Measurements from ENCODE around the gene TNS2.

The TNS2 gene

GRCh38 chr12:53042607-53043454 lies 7.0 kb upstream of the TNS2 start:
- DNase-seq = no peak

- no peak for DNase-seq
Observed at GRCh38 chr12:53044052-53044581, 5.7 kb upstream of the TNS2 start.

GRCh38 chr12:53044896-53045695 lies 4.8 kb upstream of the TNS2 start:
- DNase-seq = no peak

DNA sequence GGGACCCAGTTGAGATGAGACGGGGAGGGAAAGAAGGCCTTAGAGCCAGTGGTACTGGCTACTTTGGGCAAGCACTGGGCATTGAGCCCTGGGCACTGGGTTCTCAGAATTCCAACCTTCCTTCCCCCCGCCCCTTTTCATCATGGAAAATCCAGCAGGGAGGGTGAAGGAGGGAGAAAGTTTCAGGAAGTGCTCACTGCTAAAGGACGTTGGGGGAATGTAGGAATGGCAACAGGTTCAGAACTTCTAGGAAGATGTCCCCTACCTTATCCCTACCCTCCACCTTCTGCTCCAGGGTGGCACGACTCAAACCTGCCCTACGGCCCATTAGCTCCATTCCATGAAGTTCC lies 4.2 kb upstream of the TNS2 start:
- no peak for DNase-seq

DNA sequence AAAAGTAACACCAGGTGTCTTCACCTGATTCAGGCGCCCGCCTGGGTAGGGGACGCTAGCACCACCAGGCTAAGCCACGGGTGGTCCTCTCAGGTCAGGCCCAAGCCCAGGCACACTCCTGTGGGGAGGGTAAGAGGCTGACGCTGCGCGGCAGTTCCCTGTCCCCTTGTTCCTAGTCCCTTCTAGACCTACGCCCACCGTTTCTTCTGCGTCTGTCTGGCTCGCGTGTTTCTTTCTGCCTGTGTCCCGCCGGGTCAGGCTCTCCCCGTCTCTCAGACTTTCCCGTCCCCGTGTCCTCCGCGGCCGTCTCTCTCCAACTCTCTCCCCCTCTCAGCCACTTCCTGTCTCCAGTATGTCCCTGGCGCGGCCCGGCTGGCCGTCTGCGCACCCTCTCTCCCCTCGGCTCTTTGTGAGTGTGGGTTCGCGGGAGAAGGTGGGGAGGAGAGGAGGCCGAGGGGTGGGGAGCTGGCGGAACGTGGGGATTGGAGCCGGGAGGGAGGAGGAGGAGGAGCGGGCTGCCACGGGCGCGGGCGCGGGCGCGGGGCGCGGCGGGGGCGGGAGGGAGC lies 3.1 kb upstream of the TNS2 start:
- DNase-seq = peak; percentile 70

- DNase-seq = peak; percentile 83
Observed at GRCh38 chr12:53047221-53048032, 2.4 kb upstream of the TNS2 start.

- DNase-seq = no peak
Observed at GRCh38 chr12:53048033-53048779, 1.7 kb upstream of the TNS2 start.

DNA sequence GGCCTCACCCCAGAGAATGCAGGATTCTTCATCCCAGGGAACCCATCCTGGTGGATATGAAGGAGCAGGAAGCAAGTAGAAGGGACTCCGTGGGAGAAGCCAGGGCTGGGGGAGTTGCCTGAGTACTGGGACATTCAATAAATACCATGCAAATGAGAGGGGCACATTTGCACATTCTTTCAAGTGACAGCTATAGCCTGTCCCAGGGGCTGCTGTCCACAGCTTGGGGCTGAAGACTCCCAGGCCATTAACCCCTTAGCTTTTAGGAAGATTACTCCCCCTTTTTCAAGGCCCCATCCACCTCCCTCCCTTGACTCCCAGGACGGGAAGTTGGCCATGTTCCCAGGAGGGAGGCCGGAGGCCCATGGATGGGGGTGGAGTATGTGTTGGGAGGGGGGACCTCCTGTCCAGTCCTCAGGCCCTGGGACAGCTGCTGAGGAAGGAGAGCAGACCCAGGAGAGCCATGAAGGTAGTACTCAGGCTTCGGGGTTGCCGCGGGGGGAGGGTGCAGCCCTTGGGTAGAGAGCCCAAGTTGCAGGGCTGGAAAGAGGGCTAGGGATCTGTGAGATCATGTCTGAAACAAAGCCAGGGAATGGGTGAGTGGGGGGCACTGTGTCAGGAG lies 974 bp upstream of the TNS2 start:
- DNase-seq = no peak

DNA sequence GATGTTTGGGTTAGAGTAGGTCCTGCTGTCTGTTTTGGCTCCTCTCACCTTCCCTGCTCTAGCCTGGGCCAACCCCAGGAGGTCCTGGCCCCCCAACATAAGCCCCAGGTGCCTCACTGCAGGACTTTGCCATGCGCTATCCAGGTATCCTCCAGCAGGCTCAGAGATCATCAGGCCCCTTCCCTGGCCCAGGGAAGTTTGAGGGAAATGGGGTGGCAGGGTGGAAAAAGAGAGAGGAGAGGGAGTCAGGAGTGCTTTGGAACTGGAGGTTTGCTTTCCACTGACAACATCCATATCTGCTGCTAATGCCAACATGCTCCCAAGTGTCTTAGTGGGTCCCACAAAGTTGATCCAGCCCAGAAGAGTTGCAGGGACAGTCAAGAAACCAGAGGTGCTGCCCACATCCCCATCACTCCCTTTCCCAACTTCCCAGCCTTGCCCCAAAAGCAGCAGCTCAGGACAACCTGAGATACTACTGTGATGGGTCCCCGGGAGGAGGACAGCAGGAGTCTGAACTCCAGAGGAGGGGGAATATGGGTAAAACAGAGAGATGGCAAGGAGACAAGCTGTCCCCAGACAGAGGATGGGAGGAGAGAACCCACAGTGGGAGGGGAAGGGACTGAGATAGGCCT lies 677 bp downstream of the TNS2 start:
- no peak for DNase-seq

DNA sequence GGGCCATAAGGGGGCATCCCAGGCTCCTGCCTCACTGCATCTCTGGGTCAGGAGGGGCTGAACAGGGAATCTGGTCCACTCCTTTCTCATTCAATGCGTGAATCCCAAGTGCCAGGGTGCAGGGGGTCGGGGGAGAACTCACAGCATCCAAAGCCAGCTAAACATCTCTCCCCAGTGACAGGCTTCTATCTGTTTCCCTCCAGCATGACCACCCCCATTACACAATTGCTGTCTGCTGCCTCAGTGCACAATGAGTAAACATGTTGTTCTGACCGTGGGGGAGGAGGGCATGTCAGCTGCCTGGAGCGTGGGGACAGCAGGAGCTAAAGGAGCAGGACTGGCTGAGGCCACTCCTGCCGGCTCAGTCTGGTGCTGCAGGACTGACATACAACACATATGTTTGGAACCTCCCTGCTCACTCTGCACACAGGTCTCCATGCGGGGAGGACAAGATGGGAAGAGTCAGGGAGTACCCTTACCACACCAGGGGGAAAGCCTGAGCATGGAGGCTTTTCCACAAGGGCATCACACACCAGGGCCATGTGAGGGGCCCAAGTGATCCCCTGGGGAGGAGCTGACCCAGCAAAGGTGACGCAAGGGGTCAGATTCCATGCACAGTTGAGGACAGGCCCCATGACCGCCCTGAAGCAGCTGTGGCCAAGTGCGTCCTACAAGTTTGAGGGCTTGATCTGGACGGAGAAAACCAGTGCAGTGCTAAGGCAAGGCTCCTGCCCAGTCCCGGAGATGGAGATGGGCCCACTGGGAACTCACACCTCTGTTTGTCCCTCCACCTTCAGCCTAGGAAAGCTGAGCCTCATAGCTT lies 1.4 kb downstream of the TNS2 start:
- no peak for DNase-seq

DNA sequence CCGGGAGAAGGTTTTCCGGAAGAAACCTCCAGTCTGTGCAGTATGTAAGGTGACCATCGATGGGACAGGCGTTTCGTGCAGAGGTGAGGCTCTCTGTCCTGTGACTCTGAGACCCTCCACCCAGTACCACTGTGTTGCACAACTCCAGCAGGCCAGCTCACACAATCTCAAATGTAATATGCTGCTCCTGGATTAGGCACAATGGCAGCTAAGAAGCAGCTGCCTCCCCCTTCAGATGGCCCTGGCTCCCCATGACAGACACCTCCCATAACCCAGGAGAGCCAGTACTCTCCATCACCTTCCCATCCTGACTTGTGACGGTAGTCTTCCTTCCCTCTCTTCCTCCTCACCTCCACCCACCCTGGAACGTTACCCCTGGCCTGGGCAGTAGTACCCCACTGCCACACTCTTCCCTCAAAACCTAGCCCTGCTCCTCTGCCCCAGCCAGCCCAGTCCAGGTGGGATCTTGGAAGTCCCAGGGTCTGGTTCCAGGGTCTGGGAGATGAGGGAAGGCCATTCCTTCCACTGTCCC lies 2.1 kb downstream of the TNS2 start:
- DNase-seq = no peak

GRCh38 chr12:53052419-53053217 lies 2.8 kb downstream of the TNS2 start:
- DNase-seq = peak; percentile 44

DNA sequence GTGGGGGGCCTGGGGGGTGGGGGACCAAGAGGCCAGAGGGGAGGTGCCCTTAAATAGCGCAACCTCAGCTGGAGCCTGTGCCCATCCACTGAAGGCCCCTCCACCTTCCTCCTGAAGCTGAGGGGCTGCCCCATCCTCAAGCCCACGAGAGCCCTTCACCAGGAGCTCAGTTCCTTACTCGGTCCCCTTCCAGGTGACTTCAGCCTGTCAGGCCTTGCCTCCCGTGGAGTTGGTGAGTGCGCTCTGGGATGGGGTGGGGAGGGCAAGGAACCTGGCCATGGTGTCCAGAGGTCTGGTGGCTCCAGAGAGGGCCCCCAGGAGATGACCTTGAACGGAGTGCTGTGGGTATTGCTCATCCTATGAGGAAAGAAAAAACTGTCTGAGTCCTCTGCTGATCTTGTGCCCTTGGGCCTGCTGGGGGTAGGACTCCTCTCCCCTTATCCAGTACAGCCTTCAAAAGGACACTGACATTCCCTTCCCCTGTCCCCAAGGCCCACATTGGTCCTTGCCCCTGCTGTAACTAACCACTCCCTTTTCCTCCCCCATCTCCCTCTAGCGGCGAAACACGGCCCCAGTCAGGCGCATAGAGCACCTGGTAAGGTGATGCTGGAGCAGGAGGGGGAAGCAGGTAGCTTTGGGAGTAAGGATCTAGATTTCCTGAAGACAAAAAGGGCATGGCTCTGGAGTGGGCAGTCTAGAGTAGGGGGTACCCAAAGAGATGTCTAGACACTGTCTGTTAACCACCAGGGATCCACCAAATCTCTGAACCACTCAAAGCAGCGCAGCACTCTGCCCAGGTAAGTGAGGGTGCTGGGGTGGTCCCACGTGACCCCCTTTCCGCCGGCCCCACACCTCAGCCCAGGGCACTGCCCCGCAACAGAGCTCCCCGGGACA lies 3.6 kb downstream of the TNS2 start:
- DNase-seq = peak; percentile 87

- DNase-seq = peak; percentile 97
Observed at GRCh38 chr12:53054112-53054878, 4.4 kb downstream of the TNS2 start.

DNA sequence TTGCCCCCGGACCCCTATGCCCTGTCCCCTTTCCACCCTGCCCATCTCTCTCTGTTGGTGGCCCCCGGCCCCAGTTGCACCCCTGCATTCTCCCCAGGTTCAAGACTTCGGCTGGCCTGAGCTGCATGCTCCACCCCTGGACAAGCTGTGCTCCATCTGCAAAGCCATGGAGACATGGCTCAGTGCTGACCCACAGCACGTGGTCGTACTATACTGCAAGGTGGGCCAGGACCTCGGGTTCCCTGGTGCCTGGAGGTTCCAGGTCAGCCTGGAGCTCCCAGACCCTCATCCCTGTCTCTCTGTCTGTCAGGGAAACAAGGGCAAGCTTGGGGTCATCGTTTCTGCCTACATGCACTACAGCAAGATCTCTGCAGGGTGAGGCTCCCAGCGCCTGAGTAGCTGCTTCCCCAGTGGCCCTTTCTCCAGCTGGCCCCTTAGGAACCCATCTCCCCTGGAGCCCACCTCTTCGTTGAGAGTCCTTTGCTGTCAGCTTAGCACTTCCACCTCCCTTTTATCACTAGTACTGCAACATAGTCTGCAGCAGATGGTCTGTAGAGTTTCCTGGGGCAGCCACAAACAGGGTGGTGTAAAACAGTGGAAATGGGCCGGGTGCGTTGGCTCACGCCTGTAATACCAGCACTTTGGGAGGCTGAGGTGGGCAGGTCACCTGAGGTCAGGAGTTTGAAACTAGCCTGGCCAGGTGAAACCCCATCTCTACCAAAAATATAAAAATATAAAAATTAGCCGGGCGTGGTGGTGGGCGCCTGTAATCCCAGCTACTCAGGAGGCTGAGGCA lies 5.8 kb downstream of the TNS2 start:
- no peak for DNase-seq

DNA sequence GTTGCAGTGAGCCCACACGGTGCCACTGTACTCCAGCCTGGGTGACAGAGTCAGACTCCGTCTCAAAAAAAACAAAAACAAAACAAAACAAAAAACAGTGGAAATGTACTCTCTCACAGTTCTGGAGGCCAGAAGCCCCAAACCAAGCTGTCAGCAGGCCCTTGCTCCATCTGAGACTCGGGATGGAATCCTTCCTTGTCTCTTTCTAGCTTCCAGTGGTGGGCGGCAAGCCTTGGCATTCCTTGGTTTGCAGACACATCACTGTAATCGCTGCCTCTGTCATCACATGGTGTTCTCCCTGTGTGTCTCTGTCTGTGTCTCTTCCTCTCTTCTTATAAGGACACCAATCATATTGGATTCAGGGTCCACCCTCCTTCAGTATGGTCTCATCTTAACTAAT lies 6.4 kb downstream of the TNS2 start:
- no peak for DNase-seq
